GM12891 (cell line): ENCODE measurements around the gene TRPM1.
"Not testable (repeated sequence)": the region's sequence is repeated elsewhere in the genome, so short reads cannot be mapped to it uniquely, and the experiment has no call there.

Source experiments
- POLR2A ChIP-seq: IDR thresholded peaks from 2 replicates; pipeline ENCODE4 v1.6.1; 2011; ENCODE audit warnings: low read depth, low read length, control low read depth
- POLR2AphosphoS5 ChIP-seq: IDR thresholded peaks from 2 replicates; pipeline ENCODE4 v1.6.1; 2011; ENCODE audit warnings: low read depth, low read length, control low read depth
- SPI1 ChIP-seq: IDR thresholded peaks from 2 replicates; pipeline ENCODE4 v1.6.1; 2011; ENCODE audit warnings: low read depth, low read length, control low read depth

DNA sequence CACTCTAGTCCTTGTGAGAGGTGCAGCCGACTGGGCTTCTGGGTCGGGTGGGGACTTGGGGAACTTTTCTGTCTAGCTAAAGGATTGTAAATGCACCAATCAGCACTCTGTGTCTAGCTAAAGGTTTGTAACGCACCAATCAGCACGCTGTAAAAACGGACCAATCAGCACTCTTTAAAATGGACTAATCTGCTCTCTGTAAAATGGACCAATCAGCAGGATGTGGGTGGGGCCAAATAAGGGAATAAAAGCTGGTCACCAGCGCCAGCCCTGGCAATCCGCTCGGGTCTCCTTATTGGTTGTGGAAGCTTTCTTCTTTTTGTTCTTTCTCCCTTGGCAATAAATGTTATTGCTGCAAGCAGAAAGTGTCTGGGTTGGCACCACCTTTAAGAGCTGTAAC is 13.5 kb downstream of the TRPM1 start:
- TF ChIP-seq POLR2A, POLR2AphosphoS5, SPI1: not testable (repeated sequence)
